Fibroblast of mammary gland (primary cell): Measurements from ENCODE around the gene MTCL1.

Source experiments
- DNase-seq: peaks from one replicate; pipeline ENCODE4 v3.0.0-alpha.2; 2010; ENCODE audit warnings: low read depth
- H3K4me3 ChIP-seq: 2 replicates; pipeline ENCODE4 v1.5.1; 2011; ENCODE audit warnings: low read depth, mild to moderate bottlenecking, low read length, moderate library complexity; ENCODE audit not compliant: control insufficient read depth
- TF ChIP-seq, protein P1 (sequence below): conservative IDR thresholded peaks from 2 replicates; pipeline ENCODE4 v1.5.1; 2011; ENCODE audit warnings: low read depth, low read length, inconsistent platforms; ENCODE audit not compliant: control insufficient read depth, insufficient read depth

MTCL1 gene

GRCh38 chr18:8839281-8839680 lies 133.9 kb downstream of the MTCL1 start:
- TF ChIP-seq, protein P1, sequence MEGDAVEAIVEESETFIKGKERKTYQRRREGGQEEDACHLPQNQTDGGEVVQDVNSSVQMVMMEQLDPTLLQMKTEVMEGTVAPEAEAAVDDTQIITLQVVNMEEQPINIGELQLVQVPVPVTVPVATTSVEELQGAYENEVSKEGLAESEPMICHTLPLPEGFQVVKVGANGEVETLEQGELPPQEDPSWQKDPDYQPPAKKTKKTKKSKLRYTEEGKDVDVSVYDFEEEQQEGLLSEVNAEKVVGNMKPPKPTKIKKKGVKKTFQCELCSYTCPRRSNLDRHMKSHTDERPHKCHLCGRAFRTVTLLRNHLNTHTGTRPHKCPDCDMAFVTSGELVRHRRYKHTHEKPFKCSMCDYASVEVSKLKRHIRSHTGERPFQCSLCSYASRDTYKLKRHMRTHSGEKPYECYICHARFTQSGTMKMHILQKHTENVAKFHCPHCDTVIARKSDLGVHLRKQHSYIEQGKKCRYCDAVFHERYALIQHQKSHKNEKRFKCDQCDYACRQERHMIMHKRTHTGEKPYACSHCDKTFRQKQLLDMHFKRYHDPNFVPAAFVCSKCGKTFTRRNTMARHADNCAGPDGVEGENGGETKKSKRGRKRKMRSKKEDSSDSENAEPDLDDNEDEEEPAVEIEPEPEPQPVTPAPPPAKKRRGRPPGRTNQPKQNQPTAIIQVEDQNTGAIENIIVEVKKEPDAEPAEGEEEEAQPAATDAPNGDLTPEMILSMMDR, result no peak
- no peak for DNase-seq
- H3K4me3 ChIP-seq, result no peak overlapping the region

- DNase-seq, result no peak
- H3K4me3 ChIP-seq, result no peak overlapping the region
- TF ChIP-seq, protein P1, result no peak
Observed at GRCh38 chr18:8841781-8842485, 136.6 kb downstream of the MTCL1 start.

DNA sequence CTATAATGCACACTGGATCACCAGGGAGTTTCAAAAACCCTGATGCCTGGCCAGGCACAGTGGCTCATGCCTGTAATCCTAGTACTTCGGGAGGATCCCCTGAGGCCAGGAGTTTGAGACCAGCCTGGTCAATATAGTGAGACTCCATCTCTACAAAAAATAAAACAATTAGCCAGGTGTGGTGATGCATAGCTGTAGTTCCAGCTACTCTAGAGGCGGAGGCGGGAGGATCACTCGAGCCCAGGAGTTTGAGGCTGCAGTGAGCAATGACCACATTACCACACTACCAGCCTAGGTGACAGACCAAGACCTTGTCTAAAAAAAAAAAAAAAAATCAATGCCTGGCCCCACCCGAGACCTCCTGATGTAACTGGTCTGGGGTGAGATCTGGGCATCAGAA lies 137.2 kb downstream of the MTCL1 start:
- TF ChIP-seq, protein P1, result no peak
- no peak for DNase-seq
- H3K4me3 ChIP-seq, result no peak overlapping the region

DNA sequence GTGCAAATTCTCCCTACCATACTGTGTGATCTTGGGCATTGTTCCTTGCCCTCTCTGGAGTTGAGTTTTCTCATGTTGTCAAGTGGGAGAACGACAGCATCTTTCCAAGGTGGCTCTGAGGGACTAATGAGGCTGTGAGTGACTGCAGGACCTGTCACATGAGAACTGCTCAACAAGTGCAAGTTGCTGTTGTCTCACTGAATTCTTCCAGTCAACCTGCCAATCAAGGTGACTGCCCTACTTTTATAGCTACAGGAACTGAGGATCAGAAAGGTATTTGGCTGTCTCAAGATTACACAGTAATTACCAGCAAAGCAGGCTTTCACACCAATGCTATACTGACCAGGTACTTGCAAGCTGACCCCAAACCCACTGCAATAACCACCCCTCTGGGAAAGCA lies 137.6 kb downstream of the MTCL1 start:
- TF ChIP-seq, protein P1, result no peak
- no peak overlapping the region for H3K4me3 ChIP-seq
- DNase-seq, result no peak

GRCh38 chr18:8844721-8845148 lies 139.4 kb downstream of the MTCL1 start:
- H3K4me3 ChIP-seq, result no peak overlapping the region
- DNase-seq, result no peak
- TF ChIP-seq, protein P1, result no peak

GRCh38 chr18:8845506-8845905 lies 140.2 kb downstream of the MTCL1 start:
- TF ChIP-seq, protein P1, result no peak
- no peak for DNase-seq
- no peak overlapping the region for H3K4me3 ChIP-seq
